SH-SY5Y (cell line): ENCODE results near the gene NHSL1.

ENCODE experiments used
- GATA2 ChIP-seq: IDR thresholded peaks from 2 replicates; pipeline ENCODE4 v1.6.1; 2011; ENCODE audit warnings: mild to moderate bottlenecking, low read depth, low read length
- GATA3 ChIP-seq: IDR thresholded peaks from 2 replicates; pipeline ENCODE4 v1.6.1; 2011; ENCODE audit warnings: low read depth, mild to moderate bottlenecking, low read length, moderate library complexity

The NHSL1 gene

GRCh38 chr6:138514860-138515540 lies 15.7 kb upstream of the NHSL1 start:
- TF ChIP-seq GATA3 (no peak), GATA2 (no peak)

DNA sequence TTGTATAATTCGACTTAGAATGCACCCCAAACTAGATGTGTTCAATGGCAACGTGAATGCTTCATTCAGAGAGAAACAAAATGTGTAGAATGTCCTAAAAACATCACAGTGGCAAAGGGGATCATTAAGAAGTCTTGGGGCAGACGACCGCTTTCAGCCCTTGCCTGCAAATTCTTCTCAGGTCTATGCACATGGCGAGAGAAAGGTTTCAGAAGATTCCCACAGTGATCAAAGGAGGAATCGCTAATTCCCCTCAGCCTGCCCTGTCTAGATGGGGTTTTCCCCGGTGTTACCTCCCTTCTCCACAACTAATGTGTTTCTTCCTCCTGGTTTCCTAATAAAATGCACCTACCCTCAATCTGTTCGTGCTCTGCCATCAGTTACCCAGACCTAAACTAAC lies 13.3 kb upstream of the NHSL1 start:
- no peak for TF ChIP-seq GATA2
- TF ChIP-seq GATA3: no peak

DNA sequence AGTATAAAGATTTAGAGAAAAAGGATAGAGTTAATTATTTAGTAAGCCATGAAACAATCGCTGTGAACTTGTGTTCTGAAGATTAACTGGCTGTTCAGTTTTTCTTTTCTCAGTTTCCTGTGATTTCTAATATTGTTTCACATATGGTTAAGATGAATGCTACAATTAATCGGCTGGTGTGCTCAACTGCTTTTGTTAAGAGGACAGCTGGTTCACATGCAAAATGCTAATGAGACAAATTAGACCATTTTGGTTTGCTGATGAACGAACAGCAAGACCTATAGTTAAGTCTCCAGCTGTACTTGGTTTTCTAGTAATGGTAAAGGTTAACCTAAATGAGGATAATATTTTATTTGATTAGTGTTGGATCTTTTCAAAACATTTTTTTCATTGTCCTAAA lies 10.8 kb upstream of the NHSL1 start:
- no peak for TF ChIP-seq GATA2
- no peak for TF ChIP-seq GATA3

DNA sequence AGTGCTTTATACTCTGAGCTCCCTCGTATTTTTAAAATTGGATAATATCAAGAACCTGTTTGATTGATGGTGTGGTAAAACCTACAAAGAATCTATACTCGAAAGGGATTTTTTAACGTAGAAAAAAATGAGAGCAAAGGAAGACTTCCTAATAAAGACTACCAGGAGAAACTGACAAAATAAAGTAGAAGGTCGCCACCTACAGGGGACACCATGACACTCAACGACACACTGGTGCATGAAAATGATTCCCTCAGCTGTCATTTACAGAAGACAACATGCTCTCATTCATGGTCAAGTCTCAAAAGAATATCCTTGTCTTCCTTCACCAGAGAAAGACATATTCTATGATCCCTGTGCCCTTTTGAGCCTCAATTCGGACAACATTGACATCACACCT lies 10.1 kb upstream of the NHSL1 start:
- TF ChIP-seq GATA2: no peak
- TF ChIP-seq GATA3: no peak

DNA sequence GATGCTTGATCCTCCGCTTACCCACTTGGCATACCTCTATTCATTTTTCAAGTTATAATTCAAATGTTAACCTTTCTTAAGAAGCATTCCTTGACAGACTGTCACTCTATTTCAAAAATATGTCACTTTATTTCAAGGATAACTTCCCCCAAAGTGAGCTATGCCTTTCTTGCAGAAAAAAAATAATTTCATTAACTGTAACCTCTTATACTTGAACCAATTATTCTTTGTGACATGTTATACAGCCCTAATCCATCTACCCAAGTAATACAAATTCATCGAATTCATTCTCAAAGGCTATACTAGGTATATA lies 9.3 kb upstream of the NHSL1 start:
- TF ChIP-seq GATA3 (no peak), GATA2 (no peak)

DNA sequence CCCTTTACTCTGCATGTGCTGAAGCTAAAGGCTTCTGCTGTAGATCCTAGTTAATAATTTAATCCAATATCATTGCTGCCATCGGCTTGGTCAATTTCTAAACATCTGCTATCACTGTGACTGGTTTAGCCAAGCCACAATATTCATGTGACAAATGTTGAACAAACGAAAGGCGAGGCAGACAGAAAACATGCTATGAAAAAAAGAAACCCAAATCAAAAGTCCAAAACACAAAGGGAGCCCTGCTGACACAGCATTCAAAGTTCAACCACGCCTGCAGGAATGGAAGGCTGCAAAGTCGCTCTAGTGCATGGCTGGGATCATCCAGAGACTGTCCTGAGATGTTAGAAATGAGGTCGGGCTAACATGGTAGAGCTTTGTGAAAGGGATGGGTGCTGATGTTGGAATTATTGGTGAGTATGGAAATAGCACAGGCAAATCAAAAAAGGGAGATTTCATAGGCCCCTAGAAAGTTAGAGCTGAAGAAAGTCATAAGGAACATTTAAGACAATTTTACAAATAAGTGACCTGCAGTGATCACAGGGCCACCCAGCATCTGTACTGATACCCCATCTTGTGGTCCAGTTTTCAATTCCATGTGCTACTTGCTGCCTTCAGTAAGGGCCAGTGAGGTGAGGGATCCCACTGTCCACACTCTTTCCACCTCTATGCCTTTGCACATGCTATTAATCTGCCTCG lies 8.8 kb upstream of the NHSL1 start:
- TF ChIP-seq GATA3: no peak
- no peak for TF ChIP-seq GATA2

DNA sequence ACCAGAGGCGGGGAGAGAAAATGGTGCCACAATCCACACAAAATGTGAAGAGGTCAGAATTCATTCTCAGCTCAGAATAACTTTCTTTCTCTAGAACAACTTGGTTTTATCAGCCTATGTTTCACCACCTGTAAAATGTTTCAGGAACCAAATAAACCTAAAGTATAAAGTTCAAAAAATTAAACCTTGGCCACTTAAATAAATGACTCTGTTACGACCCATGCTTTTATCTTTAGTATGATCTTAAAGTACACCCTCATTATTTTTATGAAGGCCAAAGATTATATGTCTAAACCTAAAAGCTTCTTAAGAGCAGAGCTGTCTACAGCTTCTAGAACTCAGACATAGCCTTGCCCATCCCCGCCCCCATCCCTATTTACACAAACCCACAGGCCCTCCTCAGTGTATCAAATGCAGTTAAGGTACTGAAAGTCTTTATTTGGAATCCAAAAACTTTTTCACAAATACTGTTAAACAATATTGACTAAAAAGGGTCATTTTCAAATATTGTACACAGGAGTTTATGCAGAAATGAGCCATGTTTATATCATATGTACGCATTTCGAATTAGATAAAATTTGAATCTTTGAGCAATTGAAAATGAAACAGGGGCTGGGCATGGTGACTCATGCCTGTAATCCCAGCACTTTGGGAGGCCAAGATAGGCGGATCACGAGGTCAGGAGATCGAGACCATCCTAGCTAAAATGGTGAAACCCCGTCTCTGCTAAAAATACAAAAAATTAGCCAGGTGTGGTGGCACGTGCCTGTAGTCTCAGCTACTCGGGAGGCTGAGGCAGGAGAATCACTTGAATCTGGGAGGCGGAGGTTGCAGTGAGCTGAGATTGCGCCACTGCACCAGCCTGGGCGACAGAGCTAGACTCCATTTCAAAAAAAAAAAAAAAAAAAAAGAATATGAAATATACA lies 5.7 kb upstream of the NHSL1 start:
- no peak for TF ChIP-seq GATA2
- no peak for TF ChIP-seq GATA3

GRCh38 chr6:138503881-138504680 lies 4.8 kb upstream of the NHSL1 start:
- no peak for TF ChIP-seq GATA3
- no peak for TF ChIP-seq GATA2

GRCh38 chr6:138502546-138502945 lies 3.3 kb upstream of the NHSL1 start:
- no peak for TF ChIP-seq GATA2
- TF ChIP-seq GATA3: no peak

DNA sequence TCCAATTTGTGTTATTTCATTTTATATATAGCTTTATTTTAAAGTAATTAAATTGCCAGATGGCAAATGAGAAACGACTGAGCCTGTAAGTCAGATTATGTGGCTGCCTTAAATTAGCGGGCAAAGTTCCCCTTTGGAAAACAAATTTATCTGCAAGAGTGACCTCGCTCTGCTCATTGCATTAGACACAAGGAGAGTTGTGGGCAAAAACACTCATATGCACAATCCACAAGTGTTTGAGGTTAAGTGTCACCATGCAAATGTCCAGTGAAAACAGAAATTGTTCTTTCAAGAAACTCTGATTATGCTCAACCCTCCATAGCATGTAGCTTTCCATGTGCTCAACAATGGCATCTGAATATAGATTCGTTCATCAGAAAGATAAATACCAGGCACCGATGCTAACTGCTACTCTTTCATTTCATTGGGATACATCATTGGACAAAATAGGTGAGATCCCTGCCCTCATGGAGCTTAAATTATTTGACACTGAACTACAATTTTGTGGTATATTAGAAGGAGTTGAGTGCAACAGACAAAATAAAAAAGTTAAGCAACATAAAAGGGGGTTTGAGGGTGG lies 1.7 kb upstream of the NHSL1 start:
- TF ChIP-seq GATA2 (no peak), GATA3 (no peak)

- no peak for TF ChIP-seq GATA2
- TF ChIP-seq GATA3: no peak
These were observed 861 bp upstream of the NHSL1 start for GRCh38 chr6:138500045-138500665.

DNA sequence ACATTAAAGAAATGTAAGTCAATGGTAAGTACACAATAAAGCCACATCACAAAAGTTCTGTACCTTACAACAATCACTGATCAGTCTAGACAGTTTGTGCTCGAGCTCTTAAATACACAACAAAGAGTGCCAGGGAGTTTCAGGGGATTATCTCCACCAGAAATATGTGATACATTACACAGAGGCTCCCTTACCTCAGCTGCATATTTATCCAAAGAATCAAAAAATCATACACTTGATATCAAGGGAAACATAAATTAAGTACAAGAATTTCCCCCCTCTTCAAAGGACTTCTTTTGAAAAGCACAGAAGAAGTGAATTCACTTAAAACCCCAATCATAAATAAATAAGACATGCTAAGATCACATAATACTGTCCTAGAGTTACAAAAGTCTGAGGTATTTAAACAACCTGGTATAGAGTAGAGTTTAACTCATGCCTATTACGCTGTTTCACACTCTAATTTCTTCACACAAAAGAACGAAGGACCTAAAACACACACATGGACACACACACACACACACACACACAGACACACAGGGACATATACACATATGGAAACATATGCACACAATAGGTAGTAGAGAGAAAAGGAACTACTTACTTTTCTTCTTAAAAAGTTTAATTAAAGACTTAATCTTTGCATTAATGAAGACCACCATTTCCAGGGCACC lies 528 bp downstream of the NHSL1 start:
- TF ChIP-seq GATA2 (no peak), GATA3 (no peak)

DNA sequence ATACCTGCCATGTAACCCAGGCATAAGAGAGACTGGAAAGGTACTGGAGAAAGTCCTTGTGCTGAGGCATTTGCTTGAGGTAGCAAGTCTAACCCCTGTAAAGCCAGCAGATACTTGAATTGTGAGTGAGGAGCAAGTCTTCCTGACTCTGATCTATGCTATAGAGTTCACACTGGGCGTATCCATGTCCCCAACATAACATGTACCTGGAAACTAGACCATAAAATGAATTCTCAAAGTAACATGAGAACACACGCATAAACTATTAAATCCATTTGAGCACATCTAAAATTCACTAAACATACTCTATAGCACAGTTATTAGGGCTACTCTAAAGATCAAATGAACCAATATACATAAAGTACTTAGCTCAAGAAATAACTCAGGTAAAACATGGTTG lies 2.0 kb downstream of the NHSL1 start:
- TF ChIP-seq GATA3 (no peak), GATA2 (no peak)
